CD4-positive, alpha-beta T cell (primary cell): ENCODE measurements around the gene ADGRA1. TPM values are rescaled to one million over a fixed set of nuclear protein-coding genes. Genes with fewer than 3 reads are reported as not detected.

ENCODE experiments used
- ATAC-seq: fragments of 200-7000 bp; cut with Tn5 transposase; one replicate; pipeline ENCODE4 v1.10.0; 2022; ENCODE audit warnings: mild to moderate bottlenecking; ENCODE audit not compliant: poor library complexity
- CTCF ChIA-PET: fragments of 350-600 bp; sonication (Branson Sonifier 250); formaldehyde crosslinking; loops from one replicate; lab custom pipeline; 2021; ENCODE audit warnings: antibody characterized with exemption, inconsistent platforms; lab: Charles Lee
- POLR2A ChIA-PET: fragments of 350-600 bp; sonication (Branson Sonifier 250); formaldehyde crosslinking; loops from one replicate; lab custom pipeline; 2021; ENCODE audit warnings: antibody characterized with exemption, inconsistent platforms; lab: Charles Lee
- DNase-seq, 14 experiments: peaks; one replicate each; pipeline ENCODE4 v3.0.0-alpha.2; 2013 to 2020; ENCODE audit warnings: mixed read lengths in 2 of 14
- H3K27ac ChIP-seq, 2 donors: one replicate each; pipeline versions ENCODE4 v1.5.1 to v1.7.0; 2013; ENCODE audit warnings: low read length in 2 of 2, low read depth in 1 of 2, mild to moderate bottlenecking in 1 of 2
- H3K27me3 ChIP-seq, 2 experiments: 1 replicate in 1 of 2; 2 replicates in 1 of 2; pipeline versions ENCODE4 v1.6.1 to v1.7.0; 2013; ENCODE audit warnings: low read length in 2 of 2, control low read depth in 1 of 2, mild to moderate bottlenecking in 1 of 2, moderate library complexity in 1 of 2; ENCODE audit not compliant: insufficient read depth in 2 of 2, control insufficient read depth in 1 of 2
- H3K36me3 ChIP-seq: one replicate; pipeline ENCODE4 v1.6.1; 2013; ENCODE audit warnings: low read length, control low read depth; ENCODE audit not compliant: insufficient read depth
- H3K4me1 ChIP-seq: one replicate; pipeline ENCODE4 v1.6.1; 2013; ENCODE audit warnings: low read length, control low read depth; ENCODE audit not compliant: insufficient read depth
- H3K4me3 ChIP-seq: one replicate; pipeline ENCODE4 v1.5.1; 2013; ENCODE audit warnings: mild to moderate bottlenecking, low read length, moderate library complexity
- H3K9me3 ChIP-seq, 2 experiments: 1 replicate in 1 of 2; 2 replicates in 1 of 2; pipeline versions ENCODE4 v1.6.1 to v1.7.0; 2013; ENCODE audit warnings: low read length in 2 of 2, mild to moderate bottlenecking in 2 of 2, control low read depth in 1 of 2, moderate library complexity in 1 of 2; ENCODE audit not compliant: control insufficient read depth in 1 of 2, insufficient read depth in 1 of 2
- H3K27ac Mint-ChIP-seq: one replicate; pipeline ENCODE4 v1.8.0; 2020; ENCODE audit warnings: mixed read lengths
- H3K27me3 Mint-ChIP-seq: one replicate; pipeline ENCODE4 v1.8.0; 2021; ENCODE audit warnings: mixed read lengths
- H3K36me3 Mint-ChIP-seq: one replicate; pipeline ENCODE4 v1.8.0; 2021; ENCODE audit warnings: low read depth, mixed read lengths
- H3K4me1 Mint-ChIP-seq: one replicate; pipeline ENCODE4 v1.8.0; 2021; ENCODE audit warnings: low read depth, mixed read lengths
- H3K4me3 Mint-ChIP-seq: one replicate; pipeline ENCODE4 v1.8.0; 2020; ENCODE audit warnings: mild to moderate bottlenecking, mixed read lengths
- H3K9me3 Mint-ChIP-seq: one replicate; pipeline ENCODE4 v1.8.0; 2020; ENCODE audit warnings: mixed read lengths
- intact Hi-C, 2 experiments: fragments of 100-400 bp; cut with DNase I in 1 of 2; cut with micrococcal nuclease in 1 of 2; formaldehyde crosslinking; loops; one replicate each; pipeline versions ENCODE4 v1.15.1 to v1.9.0; 2023 to 2025; cut with DNase I, micrococcal nuclease
- total RNA-seq, 174 experiments: library from RNA in 2 of 174; stranded (reverse) in 2 of 174; gene quantifications; one replicate each; pipeline ENCODE4 v1.2.3 and lab custom pipeline; 2021 to 2026
- TF ChIP-seq, protein P1 (sequence below): fragments of 200-600 bp; IDR thresholded peaks from one replicate; pipeline ENCODE4 v1.8.0; 2022; ENCODE audit warnings: antibody characterized with exemption, mild to moderate bottlenecking

Gene ADGRA1
- total RNA-seq, 2 experiments from 2014 or later, result not detected

DNA sequence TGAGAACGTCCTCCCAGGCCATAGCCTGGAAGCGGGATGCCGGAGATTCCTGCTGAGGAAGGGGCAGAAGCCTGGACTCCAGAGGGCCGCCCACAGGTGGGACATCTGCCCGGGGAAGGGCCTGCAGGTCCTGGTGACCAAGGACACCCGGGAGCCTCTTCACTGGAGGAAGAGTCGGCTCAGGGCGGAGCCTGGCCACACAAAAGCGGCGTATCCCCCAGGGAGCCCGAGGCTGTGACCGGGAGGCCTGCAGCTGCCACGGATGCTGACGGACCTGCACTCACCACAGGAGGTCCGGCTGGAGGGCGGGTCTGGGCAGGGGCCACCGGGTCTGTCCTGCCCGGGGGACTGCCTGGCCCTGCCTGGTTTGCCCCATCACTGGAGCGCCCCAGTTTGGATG lies 15.5 kb upstream of the ADGRA1 start:
- Histone ChIP-seq H3K27ac (no peak overlapping the region), H3K4me1 (no peaks in the 10 kb centered on the region), H3K9me3 (peaks cover 0 to 13% of the 10 kb centered on the region in 2 experiments), H3K36me3 (no peaks in the 10 kb centered on the region), H3K27me3 (no peaks in the 10 kb centered on the region), H3K4me3 (no peak overlapping the region)
- POLR2A ChIA-PET, result no interaction called here
- intact Hi-C loops, result no loop called here
- Mint-ChIP-seq H3K4me3 (no peak overlapping the region), H3K9me3 (no peaks in the 10 kb centered on the region), H3K36me3 (no peaks in the 10 kb centered on the region), H3K27me3 (no peaks in the 10 kb centered on the region), H3K4me1 (no peaks in the 10 kb centered on the region), H3K27ac (no peak overlapping the region)
- no peak for ATAC-seq
- DNase-seq, result no peak
- CTCF ChIA-PET, result no interaction called here
- TF ChIP-seq, protein P1, sequence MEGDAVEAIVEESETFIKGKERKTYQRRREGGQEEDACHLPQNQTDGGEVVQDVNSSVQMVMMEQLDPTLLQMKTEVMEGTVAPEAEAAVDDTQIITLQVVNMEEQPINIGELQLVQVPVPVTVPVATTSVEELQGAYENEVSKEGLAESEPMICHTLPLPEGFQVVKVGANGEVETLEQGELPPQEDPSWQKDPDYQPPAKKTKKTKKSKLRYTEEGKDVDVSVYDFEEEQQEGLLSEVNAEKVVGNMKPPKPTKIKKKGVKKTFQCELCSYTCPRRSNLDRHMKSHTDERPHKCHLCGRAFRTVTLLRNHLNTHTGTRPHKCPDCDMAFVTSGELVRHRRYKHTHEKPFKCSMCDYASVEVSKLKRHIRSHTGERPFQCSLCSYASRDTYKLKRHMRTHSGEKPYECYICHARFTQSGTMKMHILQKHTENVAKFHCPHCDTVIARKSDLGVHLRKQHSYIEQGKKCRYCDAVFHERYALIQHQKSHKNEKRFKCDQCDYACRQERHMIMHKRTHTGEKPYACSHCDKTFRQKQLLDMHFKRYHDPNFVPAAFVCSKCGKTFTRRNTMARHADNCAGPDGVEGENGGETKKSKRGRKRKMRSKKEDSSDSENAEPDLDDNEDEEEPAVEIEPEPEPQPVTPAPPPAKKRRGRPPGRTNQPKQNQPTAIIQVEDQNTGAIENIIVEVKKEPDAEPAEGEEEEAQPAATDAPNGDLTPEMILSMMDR, result no peak

DNA sequence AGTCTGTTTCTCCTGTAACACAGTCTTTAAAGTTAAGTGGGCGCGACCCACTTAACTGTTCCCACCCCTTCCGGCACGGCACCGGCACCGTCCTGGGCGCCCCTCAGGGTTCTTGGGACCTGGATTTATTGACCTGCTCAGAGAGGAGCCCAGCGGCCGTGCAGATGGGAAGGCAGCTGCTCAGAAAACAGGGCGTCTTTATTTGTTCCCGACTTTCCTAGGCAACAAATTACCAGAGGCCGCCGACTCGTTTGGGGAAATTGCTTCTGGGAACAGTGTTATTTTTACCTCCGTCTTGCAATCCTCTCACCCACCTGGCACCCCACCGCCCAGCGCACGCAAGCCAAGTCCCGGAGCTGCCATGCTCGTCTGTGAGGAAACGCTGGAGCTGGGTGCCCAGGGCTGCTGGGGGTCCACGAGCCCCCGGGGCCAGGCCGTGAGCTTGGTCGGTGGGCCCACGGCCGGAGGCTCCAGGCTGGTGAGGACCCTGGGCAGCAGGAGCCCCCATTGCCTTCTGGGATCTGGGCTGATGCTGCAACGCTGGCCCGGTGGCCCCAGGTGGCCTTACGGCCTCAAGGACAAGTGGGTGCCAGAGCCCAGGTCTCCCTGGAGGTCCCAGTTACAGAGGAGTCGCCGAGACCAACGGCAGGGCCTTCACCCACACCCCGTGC lies 14.9 kb upstream of the ADGRA1 start:
- H3K36me3 Mint-ChIP-seq, result no peaks in the 10 kb centered on the region
- no peak for ATAC-seq
- H3K4me1 ChIP-seq, result no peaks in the 10 kb centered on the region
- H3K27ac ChIP-seq, result no peak overlapping the region
- CTCF ChIA-PET, result no interaction called here
- no peak for DNase-seq
- H3K36me3 ChIP-seq, result no peaks in the 10 kb centered on the region
- TF ChIP-seq, protein P1, result no peak
- no peaks in the 10 kb centered on the region for H3K9me3 Mint-ChIP-seq
- no peak overlapping the region for H3K4me3 Mint-ChIP-seq
- no peaks in the 10 kb centered on the region for H3K27me3 Mint-ChIP-seq
- no peak overlapping the region for H3K27ac Mint-ChIP-seq
- H3K9me3 ChIP-seq, result peaks cover 0 to 13% of the 10 kb centered on the region in 2 experiments
- H3K4me3 ChIP-seq, result no peak overlapping the region
- POLR2A ChIA-PET, result no interaction called here
- H3K27me3 ChIP-seq, result no peaks in the 10 kb centered on the region
- intact Hi-C loops, result no loop called here
- no peaks in the 10 kb centered on the region for H3K4me1 Mint-ChIP-seq

DNA sequence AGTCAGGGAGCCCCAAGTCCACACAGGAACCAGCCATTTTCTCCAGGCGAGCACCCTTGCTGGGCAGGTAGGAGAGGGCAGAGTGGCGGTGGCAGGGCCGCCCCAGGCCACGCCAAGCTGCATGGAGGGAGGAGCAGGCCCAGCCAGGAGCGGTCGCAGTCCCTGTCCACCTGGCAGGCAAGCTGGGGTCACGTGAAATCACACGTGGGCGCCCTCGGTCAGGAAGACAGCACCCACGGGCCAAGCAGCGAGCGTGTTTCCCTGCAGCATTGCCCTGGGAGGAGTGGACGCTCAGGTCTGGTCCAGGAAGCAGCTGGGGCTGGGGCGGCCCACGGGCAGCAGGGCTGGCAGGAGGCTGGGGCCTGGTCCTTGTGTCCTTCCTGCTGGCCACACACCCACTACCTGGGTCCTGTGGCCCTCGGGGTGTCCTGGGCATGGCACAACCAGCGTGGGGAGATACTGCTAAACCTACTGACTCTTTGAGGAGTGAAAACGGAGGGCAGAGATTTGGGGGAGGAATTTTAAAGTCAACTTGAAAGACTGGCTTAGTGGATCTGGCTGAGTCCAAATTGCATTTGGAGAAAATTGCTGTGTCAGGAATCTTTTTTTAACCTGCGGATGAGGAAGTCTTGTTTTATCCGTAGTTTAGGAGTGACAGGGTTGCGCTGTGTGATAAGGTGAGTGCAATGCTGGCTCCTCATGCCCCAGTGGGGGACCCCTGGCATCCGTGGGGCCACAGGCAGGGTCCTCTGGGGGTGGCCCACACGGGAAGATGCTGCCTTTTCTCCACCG lies 12.2 kb upstream of the ADGRA1 start:
- peaks cover 0 to 23% of the 10 kb centered on the region in 2 experiments for H3K9me3 ChIP-seq
- H3K36me3 Mint-ChIP-seq, result no peaks in the 10 kb centered on the region
- ChIA-PET POLR2A (no interaction called here), CTCF (no interaction called here)
- DNase-seq (no peak), ATAC-seq (no peak)
- no peak overlapping the region for H3K4me3 ChIP-seq
- H3K27me3 ChIP-seq, result no peaks in the 10 kb centered on the region
- TF ChIP-seq, protein P1, result no peak
- no peaks in the 10 kb centered on the region for H3K36me3 ChIP-seq
- H3K4me1 ChIP-seq, result no peaks in the 10 kb centered on the region
- H3K9me3 Mint-ChIP-seq, result no peaks in the 10 kb centered on the region
- H3K27ac Mint-ChIP-seq, result no peak overlapping the region
- no peak overlapping the region for H3K4me3 Mint-ChIP-seq
- H3K27ac ChIP-seq, result no peak overlapping the region
- intact Hi-C loops, result no loop called here
- no peaks in the 10 kb centered on the region for H3K4me1 Mint-ChIP-seq
- no peaks in the 10 kb centered on the region for H3K27me3 Mint-ChIP-seq
